KMS-11 (cell line): ENCODE results near the gene USP15.

Source experiments
- H2AFZ ChIP-seq: fragments of 200-600 bp; sonication (generic); 2 replicates; pipeline ENCODE4 v1.6.1; 2016; ENCODE audit warnings: antibody characterized with exemption, mixed run types, low read depth
- H3K27ac ChIP-seq: fragments of 200-600 bp; sonication (generic); 2 replicates; pipeline ENCODE4 v1.6.1; 2016; ENCODE audit warnings: mild to moderate bottlenecking, mixed run types
- H3K27me3 ChIP-seq: fragments of 200-600 bp; sonication (generic); 2 replicates; pipeline ENCODE4 v1.6.1; 2017; ENCODE audit warnings: mild to moderate bottlenecking, low read depth, mixed run types, moderate library complexity; ENCODE audit not compliant: insufficient read depth
- H3K36me3 ChIP-seq: fragments of 200-600 bp; sonication (generic); 2 replicates; pipeline ENCODE4 v1.6.1; 2017; ENCODE audit warnings: mild to moderate bottlenecking, mixed run types; ENCODE audit not compliant: insufficient read depth
- H3K4me1 ChIP-seq: fragments of 200-600 bp; sonication (generic); 2 replicates; pipeline ENCODE4 v1.6.1; 2016; ENCODE audit warnings: mild to moderate bottlenecking, low read depth, mixed run types; ENCODE audit not compliant: poor library complexity, severe bottlenecking
- H3K4me2 ChIP-seq: fragments of 200-600 bp; sonication (generic); 2 replicates; pipeline ENCODE4 v1.7.0; 2016; ENCODE audit warnings: mild to moderate bottlenecking, mixed run types
- H3K4me3 ChIP-seq: fragments of 200-600 bp; sonication (generic); IDR thresholded peaks from 2 replicates; pipeline ENCODE4 v1.6.1; 2017; ENCODE audit warnings: low read depth, low read length, mixed read lengths; ENCODE audit not compliant: insufficient read depth
- H3K79me2 ChIP-seq: fragments of 200-600 bp; sonication (generic); 2 replicates; pipeline ENCODE4 v1.6.1; 2016; ENCODE audit warnings: low read depth, mixed run types; ENCODE audit not compliant: insufficient read depth
- H3K9ac ChIP-seq: fragments of 200-600 bp; sonication (generic); 2 replicates; pipeline ENCODE4 v1.6.1; 2016; ENCODE audit warnings: mild to moderate bottlenecking, mixed run types
- H4K20me1 ChIP-seq: fragments of 200-600 bp; sonication (generic); 2 replicates; pipeline ENCODE4 v1.6.1; 2016; ENCODE audit warnings: mild to moderate bottlenecking, mixed run types; ENCODE audit not compliant: insufficient read depth
- CTCF ChIP-seq: fragments of 200-600 bp; sonication (generic); conservative IDR thresholded peaks from 2 replicates; pipeline ENCODE4 v1.6.1; 2017; ENCODE audit warnings: low read depth, mild to moderate bottlenecking, antibody characterized with exemption, low read length, moderate library complexity, mixed read lengths

The USP15 gene

GRCh38 chr12:62272936-62273552 lies 12.8 kb downstream of the USP15 start:
- H3K9ac ChIP-seq = no peak overlapping the region
- H3K79me2 ChIP-seq = peaks cover 100% of the 10 kb centered on the region
- no peak overlapping the region for H2AFZ ChIP-seq
- H3K4me3 ChIP-seq = no peak overlapping the region
- H3K27me3 ChIP-seq = no peaks in the 10 kb centered on the region
- no peak overlapping the region for H3K27ac ChIP-seq
- no peaks in the 10 kb centered on the region for H3K36me3 ChIP-seq
- no peak overlapping the region for H3K4me2 ChIP-seq
- no peak for TF ChIP-seq CTCF
- peaks cover 28% of the 10 kb centered on the region for H3K4me1 ChIP-seq
- peaks cover 52% of the 10 kb centered on the region for H4K20me1 ChIP-seq

GRCh38 chr12:62273724-62274380 lies 13.6 kb downstream of the USP15 start:
- no peaks in the 10 kb centered on the region for H3K27me3 ChIP-seq
- no peak overlapping the region for H3K4me3 ChIP-seq
- no peak overlapping the region for H2AFZ ChIP-seq
- no peaks in the 10 kb centered on the region for H3K36me3 ChIP-seq
- no peak overlapping the region for H3K9ac ChIP-seq
- H3K27ac ChIP-seq = no peak overlapping the region
- peaks cover 51% of the 10 kb centered on the region for H4K20me1 ChIP-seq
- no peak for TF ChIP-seq CTCF
- H3K4me2 ChIP-seq = no peak overlapping the region
- H3K4me1 ChIP-seq = peaks cover 20% of the 10 kb centered on the region
- H3K79me2 ChIP-seq = peaks cover 100% of the 10 kb centered on the region

GRCh38 chr12:62278022-62278421 lies 17.8 kb downstream of the USP15 start:
- H3K27me3 ChIP-seq = no peaks in the 10 kb centered on the region
- H3K9ac ChIP-seq = no peak overlapping the region
- H3K4me1 ChIP-seq = peaks cover 22% of the 10 kb centered on the region
- H3K27ac ChIP-seq = no peak overlapping the region
- peaks cover 60% of the 10 kb centered on the region for H4K20me1 ChIP-seq
- no peak for TF ChIP-seq CTCF
- H2AFZ ChIP-seq = no peak overlapping the region
- H3K36me3 ChIP-seq = no peaks in the 10 kb centered on the region
- no peak overlapping the region for H3K4me2 ChIP-seq
- H3K79me2 ChIP-seq = peaks cover 99% of the 10 kb centered on the region
- no peak overlapping the region for H3K4me3 ChIP-seq

GRCh38 chr12:62279058-62279457 lies 18.9 kb downstream of the USP15 start:
- H4K20me1 ChIP-seq = peaks cover 50% of the 10 kb centered on the region
- H3K4me3 ChIP-seq = no peak overlapping the region
- peaks cover 27% of the 10 kb centered on the region for H3K4me1 ChIP-seq
- no peaks in the 10 kb centered on the region for H3K36me3 ChIP-seq
- no peak overlapping the region for H3K27ac ChIP-seq
- no peak overlapping the region for H3K4me2 ChIP-seq
- no peak overlapping the region for H2AFZ ChIP-seq
- peaks cover 99% of the 10 kb centered on the region for H3K79me2 ChIP-seq
- H3K27me3 ChIP-seq = no peaks in the 10 kb centered on the region
- H3K9ac ChIP-seq = no peak overlapping the region
- TF ChIP-seq CTCF = no peak
